Measurements from ENCODE around the gene NAA60.

Gene NAA60

GRCh38 chr16:3408561-3409197, 34.8 kb upstream of the NAA60 start:
- TF ChIP-seq POLR2AphosphoS5 (IDR thresholded peaks at IDR 0.05; ENCODE audit: low read depth, low read length), result no peak
- TF ChIP-seq TAF1 (IDR thresholded peaks at IDR 0.05; ENCODE audit: borderline replicate concordance, insufficient read depth, low read length), result no peak
- no peak for TF ChIP-seq FOXP2 (optimal IDR thresholded peaks at IDR 0.05; ENCODE audit: borderline replicate concordance, extremely low read depth, extremely low read length, insufficient read depth)
- TF ChIP-seq, protein P1, sequence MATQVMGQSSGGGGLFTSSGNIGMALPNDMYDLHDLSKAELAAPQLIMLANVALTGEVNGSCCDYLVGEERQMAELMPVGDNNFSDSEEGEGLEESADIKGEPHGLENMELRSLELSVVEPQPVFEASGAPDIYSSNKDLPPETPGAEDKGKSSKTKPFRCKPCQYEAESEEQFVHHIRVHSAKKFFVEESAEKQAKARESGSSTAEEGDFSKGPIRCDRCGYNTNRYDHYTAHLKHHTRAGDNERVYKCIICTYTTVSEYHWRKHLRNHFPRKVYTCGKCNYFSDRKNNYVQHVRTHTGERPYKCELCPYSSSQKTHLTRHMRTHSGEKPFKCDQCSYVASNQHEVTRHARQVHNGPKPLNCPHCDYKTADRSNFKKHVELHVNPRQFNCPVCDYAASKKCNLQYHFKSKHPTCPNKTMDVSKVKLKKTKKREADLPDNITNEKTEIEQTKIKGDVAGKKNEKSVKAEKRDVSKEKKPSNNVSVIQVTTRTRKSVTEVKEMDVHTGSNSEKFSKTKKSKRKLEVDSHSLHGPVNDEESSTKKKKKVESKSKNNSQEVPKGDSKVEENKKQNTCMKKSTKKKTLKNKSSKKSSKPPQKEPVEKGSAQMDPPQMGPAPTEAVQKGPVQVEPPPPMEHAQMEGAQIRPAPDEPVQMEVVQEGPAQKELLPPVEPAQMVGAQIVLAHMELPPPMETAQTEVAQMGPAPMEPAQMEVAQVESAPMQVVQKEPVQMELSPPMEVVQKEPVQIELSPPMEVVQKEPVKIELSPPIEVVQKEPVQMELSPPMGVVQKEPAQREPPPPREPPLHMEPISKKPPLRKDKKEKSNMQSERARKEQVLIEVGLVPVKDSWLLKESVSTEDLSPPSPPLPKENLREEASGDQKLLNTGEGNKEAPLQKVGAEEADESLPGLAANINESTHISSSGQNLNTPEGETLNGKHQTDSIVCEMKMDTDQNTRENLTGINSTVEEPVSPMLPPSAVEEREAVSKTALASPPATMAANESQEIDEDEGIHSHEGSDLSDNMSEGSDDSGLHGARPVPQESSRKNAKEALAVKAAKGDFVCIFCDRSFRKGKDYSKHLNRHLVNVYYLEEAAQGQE (IDR thresholded peaks at IDR 0.05; ENCODE audit: insufficient read depth in 1 of 2, low read depth in 2 of 2, low read length in 2 of 2), result no peak
- no peak for TF ChIP-seq SIN3A (IDR thresholded peaks at IDR 0.05; ENCODE audit: borderline replicate concordance, insufficient read depth, low read length)

GRCh38 chr16:3413730-3414379, 29.6 kb upstream of the NAA60 start:
- TF ChIP-seq TAF1 (IDR thresholded peaks at IDR 0.05; ENCODE audit: borderline replicate concordance, insufficient read depth, low read length), result no peak
- TF ChIP-seq, protein P1 (IDR thresholded peaks at IDR 0.05; ENCODE audit: insufficient read depth in 1 of 2, low read depth in 2 of 2, low read length in 2 of 2), result no peak
- no peak for TF ChIP-seq FOXP2 (optimal IDR thresholded peaks at IDR 0.05; ENCODE audit: borderline replicate concordance, extremely low read depth, extremely low read length, insufficient read depth)
- TF ChIP-seq POLR2AphosphoS5 (IDR thresholded peaks at IDR 0.05; ENCODE audit: low read depth, low read length), result no peak
- no peak for TF ChIP-seq SIN3A (IDR thresholded peaks at IDR 0.05; ENCODE audit: borderline replicate concordance, insufficient read depth, low read length)

DNA sequence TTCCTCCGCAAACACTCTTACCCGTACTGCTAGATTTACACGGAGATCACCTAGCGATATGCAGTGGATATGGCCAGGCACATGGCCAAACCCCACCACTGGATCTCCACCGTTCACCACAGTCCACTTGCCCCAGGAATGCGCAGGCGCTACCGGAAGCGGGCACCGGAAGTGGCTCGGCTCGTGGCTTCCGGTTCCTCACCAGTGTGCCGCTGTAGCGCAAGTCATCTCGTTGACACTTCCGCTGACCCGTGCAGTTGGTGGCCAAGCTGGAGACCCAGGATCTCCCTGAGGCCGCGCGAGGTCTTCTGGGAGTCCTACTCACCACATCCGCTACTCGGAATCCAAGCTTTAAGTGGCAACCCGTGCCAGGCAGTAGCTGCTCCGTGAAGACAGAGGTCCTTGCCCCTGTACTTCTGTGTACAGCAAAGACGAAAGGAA, 11.7 kb upstream of the NAA60 start:
- TF ChIP-seq SIN3A (IDR thresholded peaks at IDR 0.05; ENCODE audit: borderline replicate concordance, insufficient read depth, low read length) (no peak), TAF1 (IDR thresholded peaks at IDR 0.05; ENCODE audit: borderline replicate concordance, insufficient read depth, low read length) (no peak), POLR2AphosphoS5 (IDR thresholded peaks at IDR 0.05; ENCODE audit: low read depth, low read length) (no peak), FOXP2 (optimal IDR thresholded peaks at IDR 0.05; ENCODE audit: borderline replicate concordance, extremely low read depth, extremely low read length, insufficient read depth) (no peak)
- TF ChIP-seq, protein P1 (IDR thresholded peaks at IDR 0.05; ENCODE audit: insufficient read depth in 1 of 2, low read depth in 2 of 2, low read length in 2 of 2), result no peak

- no peak for TF ChIP-seq SIN3A (IDR thresholded peaks at IDR 0.05; ENCODE audit: borderline replicate concordance, insufficient read depth, low read length)
- TF ChIP-seq, protein P1 (IDR thresholded peaks at IDR 0.05; ENCODE audit: insufficient read depth in 1 of 2, low read depth in 2 of 2, low read length in 2 of 2), result no peak
- TF ChIP-seq TAF1 (IDR thresholded peaks at IDR 0.05; ENCODE audit: borderline replicate concordance, insufficient read depth, low read length), result no peak
- TF ChIP-seq FOXP2 (optimal IDR thresholded peaks at IDR 0.05; ENCODE audit: borderline replicate concordance, extremely low read depth, extremely low read length, insufficient read depth), result no peak
These were observed 9.1 kb upstream of the NAA60 start for GRCh38 chr16:3434373-3434772.

Data from PFSK-1 (cell line).